Neural progenitor cell (in vitro differentiated cells): Measurements from ENCODE around the gene RGS11.

Experiments used
- CTCF ChIP-seq: fragments of 200-600 bp; sonication (generic); IDR thresholded peaks from 2 replicates; pipeline ENCODE4 v1.5.1; 2017; ENCODE audit warnings: antibody characterized with exemption, mild to moderate bottlenecking
- EZH2 ChIP-seq: fragments of 200-600 bp; sonication (generic); IDR thresholded peaks from 2 replicates; pipeline ENCODE4 v1.6.1; 2017; ENCODE audit warnings: antibody characterized with exemption, mild to moderate bottlenecking, moderate library complexity
- EZH2phosphoT487 ChIP-seq: fragments of 200-600 bp; sonication (generic); IDR thresholded peaks from 2 replicates; pipeline ENCODE4 v1.6.1; 2017; ENCODE audit warnings: antibody characterized with exemption

- no peak for TF ChIP-seq EZH2
- no peak for TF ChIP-seq CTCF
- no peak for TF ChIP-seq EZH2phosphoT487
Observed at GRCh38 chr16:253833-254232, 21.9 kb downstream of the RGS11 start.
